Left kidney (tissue), 8 donors: ENCODE data around the gene TRIM77. TPM values are rescaled to one million over a fixed set of nuclear protein-coding genes. Genes with fewer than 3 reads are reported as not detected.
"Not testable (repeated sequence)": the region's sequence is repeated elsewhere in the genome, so short reads cannot be mapped to it uniquely, and the experiment has no call there.

Experiments used
- DNase-seq: peaks from one replicate; pipeline ENCODE4 v3.0.0-alpha.2; 2013
- long read RNA-seq, 8 donors: transcript quantifications; one replicate each; lab custom pipeline, GENCODE V29; 2026
- polyA plus RNA-seq: library from polyadenylated mRNA; unstranded; fragments of 120-200 nt; gene quantifications from one replicate; pipeline ENCODE4 v1.2.1, GENCODE V29; 2013; ENCODE audit not compliant: insufficient read length

The TRIM77 gene, protein sequence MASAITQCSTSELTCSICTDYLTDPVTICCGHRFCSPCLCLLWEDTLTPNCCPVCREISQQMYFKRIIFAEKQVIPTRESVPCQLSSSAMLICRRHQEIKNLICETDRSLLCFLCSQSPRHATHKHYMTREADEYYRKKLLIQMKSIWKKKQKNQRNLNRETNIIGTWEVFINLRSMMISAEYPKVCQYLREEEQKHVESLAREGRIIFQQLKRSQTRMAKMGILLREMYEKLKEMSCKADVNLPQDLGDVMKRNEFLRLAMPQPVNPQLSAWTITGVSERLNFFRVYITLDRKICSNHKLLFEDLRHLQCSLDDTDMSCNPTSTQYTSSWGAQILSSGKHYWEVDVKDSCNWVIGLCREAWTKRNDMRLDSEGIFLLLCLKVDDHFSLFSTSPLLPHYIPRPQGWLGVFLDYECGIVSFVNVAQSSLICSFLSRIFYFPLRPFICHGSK
- not detected for polyA plus RNA-seq
- long read RNA-seq, donor 1: 0 reads
- long read RNA-seq, donor 2: 0 reads
- long read RNA-seq, donor 3: 0 reads
- long read RNA-seq, donor 4: 0 reads
- long read RNA-seq, donor 5: 0 reads
- long read RNA-seq, donor 6: 0 reads
- long read RNA-seq, donor 7: 0 reads
- long read RNA-seq, donor 8: 0 reads

- DNase-seq: not testable (repeated sequence)
Measured at GRCh38 chr11:89709999-89710398, at the start of gene TRIM77. Gene TRIM77, plus strand, starts transcription at chr11:89710299. Its CDS starts 0 bp downstream, at chr11:89710299.

DNA sequence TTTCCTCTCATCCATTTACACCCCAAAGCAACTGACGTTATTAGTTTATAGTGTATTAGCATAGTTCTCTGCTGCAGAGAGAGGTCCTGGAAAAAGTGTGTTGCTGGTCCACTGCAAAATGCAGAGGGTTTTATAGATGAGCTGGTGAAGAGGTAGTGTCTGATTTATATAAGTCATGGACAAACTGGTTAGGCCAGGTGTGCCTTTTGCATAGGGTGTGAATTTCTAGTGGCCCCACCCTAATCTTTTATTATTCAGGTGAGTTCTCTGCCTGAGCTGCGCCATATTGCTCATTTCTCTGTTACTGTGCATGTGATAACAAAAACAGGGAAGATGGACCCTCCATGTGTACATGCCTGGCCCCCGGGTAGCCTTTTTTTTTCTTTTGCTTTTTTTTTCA, 43.1 kb upstream of the TRIM77 start:
- DNase-seq: no peak

GRCh38 chr11:89668158-89668557, 41.9 kb upstream of the TRIM77 start:
- not testable (repeated sequence) for DNase-seq

DNA sequence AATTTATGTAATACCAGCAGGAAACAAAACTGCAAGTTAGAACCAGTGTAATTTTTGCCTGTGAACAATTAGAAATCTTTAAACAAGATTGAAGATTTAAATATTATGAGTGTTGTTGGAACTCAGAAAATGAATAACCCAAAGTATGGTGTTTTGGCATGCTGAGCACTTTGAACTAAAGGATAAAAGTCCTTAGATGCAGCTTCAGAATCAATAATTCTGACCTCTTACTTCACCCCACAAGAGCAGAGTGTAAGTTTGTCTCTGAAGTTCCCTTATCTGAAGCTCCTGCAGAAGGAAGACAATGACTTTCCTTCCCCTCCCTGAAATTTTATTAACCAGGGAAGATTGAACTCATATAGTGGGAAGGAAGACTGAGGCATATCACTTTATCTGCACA, 40.5 kb upstream of the TRIM77 start:
- DNase-seq: not testable (repeated sequence)

- not testable (repeated sequence) for DNase-seq
Measured at GRCh38 chr11:89669993-89670669, 40.0 kb upstream of the TRIM77 start.

- not testable (repeated sequence) for DNase-seq
Measured at GRCh38 chr11:89672547-89672946, 37.6 kb upstream of the TRIM77 start.

DNA sequence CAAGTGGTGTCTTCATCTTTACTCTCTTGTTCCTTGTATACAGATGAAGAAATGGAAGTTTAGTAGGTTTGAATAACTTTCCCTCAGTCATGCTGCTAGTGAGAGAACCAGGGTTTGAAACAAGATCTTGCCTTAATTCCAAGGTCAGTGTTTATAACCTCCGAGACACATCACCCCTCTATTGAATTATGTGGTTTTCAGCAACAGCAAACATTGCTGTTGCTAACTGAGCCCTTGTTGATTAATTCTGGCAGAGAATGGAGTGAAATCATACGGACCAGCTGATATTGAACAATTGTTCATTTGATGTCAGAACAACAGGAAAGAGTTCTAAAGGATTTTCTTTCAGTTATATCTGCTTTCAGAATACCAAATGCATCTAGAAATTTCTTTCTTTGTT, 36.7 kb upstream of the TRIM77 start:
- DNase-seq: not testable (repeated sequence)

DNA sequence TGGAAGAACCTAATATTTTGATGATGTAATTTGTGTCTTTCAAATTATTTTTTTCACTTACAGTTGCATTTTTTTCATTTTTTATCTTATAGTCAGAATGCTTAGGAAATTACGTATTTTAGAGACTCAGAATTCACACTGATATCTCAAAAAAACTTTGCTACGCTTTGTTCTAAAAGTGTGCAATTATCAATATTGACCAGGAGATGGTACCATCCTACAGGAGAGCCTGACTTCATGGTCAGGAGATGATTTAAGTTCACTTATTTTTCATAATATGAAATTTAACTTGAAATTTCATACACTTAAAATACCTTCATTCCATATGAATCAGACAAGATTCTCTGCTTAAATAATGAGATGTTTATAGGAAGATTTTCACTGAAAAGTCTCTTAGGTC, 34.7 kb upstream of the TRIM77 start:
- not testable (repeated sequence) for DNase-seq

- DNase-seq: not testable (repeated sequence)
Measured at GRCh38 chr11:89675948-89676347, 34.2 kb upstream of the TRIM77 start.

- not testable (repeated sequence) for DNase-seq
Measured at GRCh38 chr11:89707080-89707479, 3.0 kb upstream of the TRIM77 start.

DNA sequence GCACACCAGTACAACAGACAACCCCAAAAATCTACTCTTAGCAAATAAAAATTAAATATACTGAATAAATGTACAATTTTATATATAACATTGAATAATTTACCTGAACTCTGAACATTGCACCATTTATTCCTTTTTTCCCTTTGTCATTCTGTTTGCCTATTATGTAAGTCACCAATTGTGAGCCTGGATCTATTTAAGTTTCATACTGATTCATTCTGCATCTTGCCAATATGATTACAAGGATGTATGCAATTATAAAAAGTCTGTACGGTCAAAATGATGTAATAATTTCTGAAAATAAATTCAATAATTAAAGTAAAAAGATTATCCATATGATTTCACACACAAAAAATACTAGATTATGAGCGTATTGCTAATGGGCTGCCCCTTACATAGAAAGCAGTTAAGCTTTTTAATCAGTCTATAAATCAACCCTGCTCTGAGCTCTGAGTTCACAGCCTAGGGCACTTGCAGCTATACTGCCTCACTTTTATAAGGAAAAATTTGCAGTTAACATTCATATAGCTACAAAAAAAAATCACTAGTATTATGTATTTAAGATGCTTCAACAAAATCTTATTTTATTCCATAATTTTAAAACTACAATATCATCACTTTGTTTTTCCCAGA, 14.9 kb downstream of the TRIM77 start:
- DNase-seq: not testable (repeated sequence)

GRCh38 chr11:89730215-89730614, 20.1 kb downstream of the TRIM77 start:
- not testable (repeated sequence) for DNase-seq

- DNase-seq: no peak
Measured at GRCh38 chr11:89736566-89736965, 26.5 kb downstream of the TRIM77 start.

DNA sequence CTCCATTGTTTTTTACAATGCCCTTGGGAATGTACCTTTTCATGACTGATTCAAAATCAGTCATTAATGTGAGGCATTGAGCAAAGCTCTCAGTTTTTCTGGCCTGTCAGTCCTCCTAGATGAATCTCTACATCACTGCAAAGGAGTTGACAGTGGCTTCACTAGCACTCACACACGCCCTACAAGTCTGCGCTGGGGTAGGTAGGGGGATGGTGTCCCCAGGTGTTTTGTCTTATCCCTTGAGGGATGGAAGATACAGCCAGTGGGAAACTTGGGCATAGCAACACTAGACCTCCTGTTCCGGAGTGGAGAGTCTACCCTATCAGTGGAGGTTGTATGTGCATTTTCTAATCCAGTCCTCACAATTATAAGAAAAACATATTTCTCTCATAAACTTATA, 27.0 kb downstream of the TRIM77 start:
- DNase-seq: no peak

DNA sequence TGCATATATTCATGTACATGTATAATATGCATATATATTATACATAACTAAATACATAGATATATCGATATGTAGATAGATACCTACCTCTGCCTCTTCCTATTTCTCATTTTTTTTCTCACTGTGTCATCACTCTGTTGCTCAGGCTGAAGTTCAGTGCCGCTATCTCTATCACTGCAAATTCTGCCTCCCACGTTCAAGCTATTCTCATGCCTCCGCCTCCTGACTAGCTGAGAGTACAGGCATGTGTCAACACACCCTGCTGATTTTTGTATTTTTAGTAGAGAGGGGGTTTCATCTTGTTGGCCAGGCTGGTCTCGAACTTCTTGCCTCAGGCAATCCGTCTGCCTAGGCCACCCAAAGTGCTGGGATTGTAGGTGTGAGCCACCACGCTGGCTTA, 31.3 kb downstream of the TRIM77 start:
- not testable (repeated sequence) for DNase-seq

DNA sequence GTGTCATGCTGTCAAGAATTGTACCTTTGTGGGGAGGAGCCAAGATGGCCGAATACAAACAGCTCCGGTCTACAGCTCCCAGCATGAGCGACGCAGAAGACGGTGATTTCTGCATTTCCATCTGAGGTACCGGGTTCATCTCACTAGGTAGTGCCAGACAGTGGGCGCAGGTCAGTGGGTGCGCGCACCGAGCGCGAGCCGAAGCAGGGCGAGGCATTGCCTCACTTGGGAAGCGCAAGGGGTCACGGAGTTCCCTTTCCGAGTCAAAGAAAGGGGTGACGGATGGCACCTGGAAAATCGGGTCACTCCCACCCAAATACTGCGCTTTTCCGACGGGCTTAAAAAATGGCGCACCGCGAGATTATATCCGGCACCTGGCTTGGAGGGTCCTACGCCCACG, 34.1 kb downstream of the TRIM77 start:
- DNase-seq: not testable (repeated sequence)

GRCh38 chr11:89750822-89751221, 40.7 kb downstream of the TRIM77 start:
- DNase-seq: not testable (repeated sequence)

Other genes starting within 250 kb of the TRIM77 start
- gene NOX4, start 218.9 kb upstream of the TRIM77 start, polyA plus RNA-seq: 62.9 TPM
- gene TRIM49, start 98.3 kb downstream of the TRIM77 start, polyA plus RNA-seq: not detected
- gene TRIM64B, start 168.2 kb downstream of the TRIM77 start, polyA plus RNA-seq: not detected
- not detected for gene TRIM49D1, start 211.9 kb downstream of the TRIM77 start, polyA plus RNA-seq
- gene TRIM49D2, start 213.8 kb downstream of the TRIM77 start, polyA plus RNA-seq: not detected